ENCODE measurements around the gene RLBP1. TPM values are rescaled to one million over a fixed set of nuclear protein-coding genes. Genes with fewer than 3 reads are reported as not detected.

RLBP1 gene
- total and polyA plus RNA-seq, 2 experiments from 2014 or later = not detected

DNA sequence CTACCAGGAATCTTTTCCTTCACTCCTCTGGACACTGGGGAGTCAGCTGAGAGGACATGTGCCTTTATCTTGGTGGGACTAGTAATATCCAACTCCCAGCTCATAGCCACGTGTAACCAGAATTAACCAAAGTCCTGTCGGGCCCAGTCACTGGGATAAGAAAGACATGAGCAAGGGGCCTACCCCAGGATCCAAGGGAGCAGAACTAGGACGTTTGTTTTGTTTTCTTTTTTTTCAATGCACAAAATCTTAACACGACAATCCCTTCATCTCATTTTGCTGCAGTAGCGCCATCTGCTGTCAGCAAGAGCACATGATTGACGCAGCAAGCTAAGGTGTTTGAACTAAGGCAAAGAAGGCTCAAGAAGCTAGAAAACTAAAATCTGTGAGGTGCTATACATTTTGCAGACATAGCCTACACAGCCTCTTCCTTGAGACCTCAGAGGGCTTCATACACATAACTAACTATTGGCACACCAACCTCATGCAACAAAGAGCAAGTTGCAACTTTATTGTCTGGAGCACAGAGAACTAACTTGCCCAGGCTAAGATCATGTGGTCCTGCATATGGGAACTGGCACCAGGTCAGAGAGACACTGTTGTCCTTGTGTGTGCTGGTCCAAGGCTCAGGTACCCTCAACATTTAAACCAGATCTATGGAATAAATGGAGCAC is 43.6 kb downstream of the RLBP1 start:
- Histone ChIP-seq H3K36me3 (ENCODE audit: insufficient read depth) (no peaks in the 10 kb centered on the region), H3K4me1 (ENCODE audit: insufficient read depth) (no peaks in the 10 kb centered on the region), H3F3A (replicated peaks; ENCODE audit: low read depth) (no peaks in the 10 kb centered on the region), H3K79me2 (replicated peaks; ENCODE audit: insufficient read depth) (no peaks in the 10 kb centered on the region), H3K9me2 (ENCODE audit: insufficient read depth) (no peaks in the 10 kb centered on the region), H4K20me1 (replicated peaks; ENCODE audit: insufficient read depth) (no peaks in the 10 kb centered on the region), H3K27me3 (ENCODE audit: insufficient read depth) (no peaks in the 10 kb centered on the region), H3K4me3 (no peak overlapping the region), H3K27ac (ENCODE audit: low read depth) (no peak overlapping the region), H2AFZ (no peak overlapping the region), H3K4me2 (no peak overlapping the region)
- H3K27ac Mint-ChIP-seq = peak overlapping the region; percentile 31; the same call in 1 of the 2 replicates
- H3K27me3 Mint-ChIP-seq (ENCODE audit: insufficient read depth, low read depth, poor library complexity) = peaks cover 2% of the 10 kb centered on the region
- H3K4me3 Mint-ChIP-seq = no peak overlapping the region
- peaks cover 3% of the 10 kb centered on the region; the same call in 2 of the 3 replicates for H3K4me1 Mint-ChIP-seq
- no peaks in the 10 kb centered on the region for H3K9me3 Mint-ChIP-seq
- no peaks in the 10 kb centered on the region for H3K36me3 Mint-ChIP-seq (ENCODE audit: low read depth)
- TF ChIP-seq, protein P1, sequence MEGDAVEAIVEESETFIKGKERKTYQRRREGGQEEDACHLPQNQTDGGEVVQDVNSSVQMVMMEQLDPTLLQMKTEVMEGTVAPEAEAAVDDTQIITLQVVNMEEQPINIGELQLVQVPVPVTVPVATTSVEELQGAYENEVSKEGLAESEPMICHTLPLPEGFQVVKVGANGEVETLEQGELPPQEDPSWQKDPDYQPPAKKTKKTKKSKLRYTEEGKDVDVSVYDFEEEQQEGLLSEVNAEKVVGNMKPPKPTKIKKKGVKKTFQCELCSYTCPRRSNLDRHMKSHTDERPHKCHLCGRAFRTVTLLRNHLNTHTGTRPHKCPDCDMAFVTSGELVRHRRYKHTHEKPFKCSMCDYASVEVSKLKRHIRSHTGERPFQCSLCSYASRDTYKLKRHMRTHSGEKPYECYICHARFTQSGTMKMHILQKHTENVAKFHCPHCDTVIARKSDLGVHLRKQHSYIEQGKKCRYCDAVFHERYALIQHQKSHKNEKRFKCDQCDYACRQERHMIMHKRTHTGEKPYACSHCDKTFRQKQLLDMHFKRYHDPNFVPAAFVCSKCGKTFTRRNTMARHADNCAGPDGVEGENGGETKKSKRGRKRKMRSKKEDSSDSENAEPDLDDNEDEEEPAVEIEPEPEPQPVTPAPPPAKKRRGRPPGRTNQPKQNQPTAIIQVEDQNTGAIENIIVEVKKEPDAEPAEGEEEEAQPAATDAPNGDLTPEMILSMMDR (conservative IDR thresholded peaks at IDR 0.05; ENCODE audit: low read depth in 2 of 2) = peak; percentile 91 to 98
- no peak for TF ChIP-seq ZNF114 (CRISPR knock-in tag; IDR thresholded peaks at IDR 0.05)
- DNase-seq (ENCODE audit: low spot score) = peak; percentile 87
- ATAC-seq = peak; percentile 86

DNA sequence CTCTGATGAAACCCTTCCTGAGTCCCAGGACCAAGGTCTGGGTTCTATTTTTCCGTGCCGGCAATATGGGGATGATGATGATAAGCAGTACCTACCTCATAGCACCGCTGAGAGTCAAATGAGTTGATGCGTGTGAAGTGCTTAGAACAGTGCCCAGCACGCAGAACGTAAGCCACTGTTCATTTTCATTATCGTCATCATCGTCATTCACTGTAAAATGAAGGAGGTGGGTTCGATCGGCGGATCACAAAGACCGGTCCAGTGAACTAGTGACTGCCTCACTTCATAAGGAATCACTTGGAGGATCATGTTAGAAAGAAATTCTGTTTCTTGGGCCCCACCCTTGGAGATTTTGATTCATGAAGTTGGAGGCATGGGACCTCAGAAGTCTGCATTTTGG is 44.3 kb downstream of the RLBP1 start:
- no peak for DNase-seq (ENCODE audit: low spot score)
- Mint-ChIP-seq H3K9me3 (no peaks in the 10 kb centered on the region), H3K4me3 (no peak overlapping the region), H3K27me3 (ENCODE audit: insufficient read depth, low read depth, poor library complexity) (peaks cover 2% of the 10 kb centered on the region), H3K4me1 (peaks cover 3% of the 10 kb centered on the region; the same call in 2 of the 3 replicates), H3K36me3 (ENCODE audit: low read depth) (no peaks in the 10 kb centered on the region), H3K27ac (no peak overlapping the region)
- no peaks in the 10 kb centered on the region for H3F3A ChIP-seq (replicated peaks; ENCODE audit: low read depth)
- H3K27ac ChIP-seq (ENCODE audit: low read depth) = no peak overlapping the region
- H4K20me1 ChIP-seq (replicated peaks; ENCODE audit: insufficient read depth) = no peaks in the 10 kb centered on the region
- ATAC-seq = no peak
- H3K4me2 ChIP-seq = no peak overlapping the region
- H3K27me3 ChIP-seq (ENCODE audit: insufficient read depth) = no peaks in the 10 kb centered on the region
- H3K36me3 ChIP-seq (ENCODE audit: insufficient read depth) = no peaks in the 10 kb centered on the region
- H2AFZ ChIP-seq = no peak overlapping the region
- H3K79me2 ChIP-seq (replicated peaks; ENCODE audit: insufficient read depth) = no peaks in the 10 kb centered on the region
- H3K9me2 ChIP-seq (ENCODE audit: insufficient read depth) = no peaks in the 10 kb centered on the region
- H3K4me1 ChIP-seq (ENCODE audit: insufficient read depth) = no peaks in the 10 kb centered on the region
- no peak overlapping the region for H3K4me3 ChIP-seq
- TF ChIP-seq, protein P1 (conservative IDR thresholded peaks at IDR 0.05; ENCODE audit: low read depth in 2 of 2) = no peak
- TF ChIP-seq EZH2phosphoT487 (IDR thresholded peaks at IDR 0.05; ENCODE audit: unreplicated experiment) (no peak), NANOG (IDR thresholded peaks at IDR 0.05; ENCODE audit: borderline replicate concordance) (no peak), ZNF114 (CRISPR knock-in tag; IDR thresholded peaks at IDR 0.05) (no peak), EZH2 (IDR thresholded peaks at IDR 0.05; ENCODE audit: low read depth, unreplicated experiment) (no peak), JUNB (IDR thresholded peaks at IDR 0.05; ENCODE audit: unreplicated experiment) (no peak), STAT1 (IDR thresholded peaks at IDR 0.05; ENCODE audit: unreplicated experiment) (no peak)
- TF ChIP-seq, protein P2, sequence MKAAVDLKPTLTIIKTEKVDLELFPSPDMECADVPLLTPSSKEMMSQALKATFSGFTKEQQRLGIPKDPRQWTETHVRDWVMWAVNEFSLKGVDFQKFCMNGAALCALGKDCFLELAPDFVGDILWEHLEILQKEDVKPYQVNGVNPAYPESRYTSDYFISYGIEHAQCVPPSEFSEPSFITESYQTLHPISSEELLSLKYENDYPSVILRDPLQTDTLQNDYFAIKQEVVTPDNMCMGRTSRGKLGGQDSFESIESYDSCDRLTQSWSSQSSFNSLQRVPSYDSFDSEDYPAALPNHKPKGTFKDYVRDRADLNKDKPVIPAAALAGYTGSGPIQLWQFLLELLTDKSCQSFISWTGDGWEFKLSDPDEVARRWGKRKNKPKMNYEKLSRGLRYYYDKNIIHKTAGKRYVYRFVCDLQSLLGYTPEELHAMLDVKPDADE (IDR thresholded peaks at IDR 0.05) = no peak
- TF ChIP-seq, protein P3, sequence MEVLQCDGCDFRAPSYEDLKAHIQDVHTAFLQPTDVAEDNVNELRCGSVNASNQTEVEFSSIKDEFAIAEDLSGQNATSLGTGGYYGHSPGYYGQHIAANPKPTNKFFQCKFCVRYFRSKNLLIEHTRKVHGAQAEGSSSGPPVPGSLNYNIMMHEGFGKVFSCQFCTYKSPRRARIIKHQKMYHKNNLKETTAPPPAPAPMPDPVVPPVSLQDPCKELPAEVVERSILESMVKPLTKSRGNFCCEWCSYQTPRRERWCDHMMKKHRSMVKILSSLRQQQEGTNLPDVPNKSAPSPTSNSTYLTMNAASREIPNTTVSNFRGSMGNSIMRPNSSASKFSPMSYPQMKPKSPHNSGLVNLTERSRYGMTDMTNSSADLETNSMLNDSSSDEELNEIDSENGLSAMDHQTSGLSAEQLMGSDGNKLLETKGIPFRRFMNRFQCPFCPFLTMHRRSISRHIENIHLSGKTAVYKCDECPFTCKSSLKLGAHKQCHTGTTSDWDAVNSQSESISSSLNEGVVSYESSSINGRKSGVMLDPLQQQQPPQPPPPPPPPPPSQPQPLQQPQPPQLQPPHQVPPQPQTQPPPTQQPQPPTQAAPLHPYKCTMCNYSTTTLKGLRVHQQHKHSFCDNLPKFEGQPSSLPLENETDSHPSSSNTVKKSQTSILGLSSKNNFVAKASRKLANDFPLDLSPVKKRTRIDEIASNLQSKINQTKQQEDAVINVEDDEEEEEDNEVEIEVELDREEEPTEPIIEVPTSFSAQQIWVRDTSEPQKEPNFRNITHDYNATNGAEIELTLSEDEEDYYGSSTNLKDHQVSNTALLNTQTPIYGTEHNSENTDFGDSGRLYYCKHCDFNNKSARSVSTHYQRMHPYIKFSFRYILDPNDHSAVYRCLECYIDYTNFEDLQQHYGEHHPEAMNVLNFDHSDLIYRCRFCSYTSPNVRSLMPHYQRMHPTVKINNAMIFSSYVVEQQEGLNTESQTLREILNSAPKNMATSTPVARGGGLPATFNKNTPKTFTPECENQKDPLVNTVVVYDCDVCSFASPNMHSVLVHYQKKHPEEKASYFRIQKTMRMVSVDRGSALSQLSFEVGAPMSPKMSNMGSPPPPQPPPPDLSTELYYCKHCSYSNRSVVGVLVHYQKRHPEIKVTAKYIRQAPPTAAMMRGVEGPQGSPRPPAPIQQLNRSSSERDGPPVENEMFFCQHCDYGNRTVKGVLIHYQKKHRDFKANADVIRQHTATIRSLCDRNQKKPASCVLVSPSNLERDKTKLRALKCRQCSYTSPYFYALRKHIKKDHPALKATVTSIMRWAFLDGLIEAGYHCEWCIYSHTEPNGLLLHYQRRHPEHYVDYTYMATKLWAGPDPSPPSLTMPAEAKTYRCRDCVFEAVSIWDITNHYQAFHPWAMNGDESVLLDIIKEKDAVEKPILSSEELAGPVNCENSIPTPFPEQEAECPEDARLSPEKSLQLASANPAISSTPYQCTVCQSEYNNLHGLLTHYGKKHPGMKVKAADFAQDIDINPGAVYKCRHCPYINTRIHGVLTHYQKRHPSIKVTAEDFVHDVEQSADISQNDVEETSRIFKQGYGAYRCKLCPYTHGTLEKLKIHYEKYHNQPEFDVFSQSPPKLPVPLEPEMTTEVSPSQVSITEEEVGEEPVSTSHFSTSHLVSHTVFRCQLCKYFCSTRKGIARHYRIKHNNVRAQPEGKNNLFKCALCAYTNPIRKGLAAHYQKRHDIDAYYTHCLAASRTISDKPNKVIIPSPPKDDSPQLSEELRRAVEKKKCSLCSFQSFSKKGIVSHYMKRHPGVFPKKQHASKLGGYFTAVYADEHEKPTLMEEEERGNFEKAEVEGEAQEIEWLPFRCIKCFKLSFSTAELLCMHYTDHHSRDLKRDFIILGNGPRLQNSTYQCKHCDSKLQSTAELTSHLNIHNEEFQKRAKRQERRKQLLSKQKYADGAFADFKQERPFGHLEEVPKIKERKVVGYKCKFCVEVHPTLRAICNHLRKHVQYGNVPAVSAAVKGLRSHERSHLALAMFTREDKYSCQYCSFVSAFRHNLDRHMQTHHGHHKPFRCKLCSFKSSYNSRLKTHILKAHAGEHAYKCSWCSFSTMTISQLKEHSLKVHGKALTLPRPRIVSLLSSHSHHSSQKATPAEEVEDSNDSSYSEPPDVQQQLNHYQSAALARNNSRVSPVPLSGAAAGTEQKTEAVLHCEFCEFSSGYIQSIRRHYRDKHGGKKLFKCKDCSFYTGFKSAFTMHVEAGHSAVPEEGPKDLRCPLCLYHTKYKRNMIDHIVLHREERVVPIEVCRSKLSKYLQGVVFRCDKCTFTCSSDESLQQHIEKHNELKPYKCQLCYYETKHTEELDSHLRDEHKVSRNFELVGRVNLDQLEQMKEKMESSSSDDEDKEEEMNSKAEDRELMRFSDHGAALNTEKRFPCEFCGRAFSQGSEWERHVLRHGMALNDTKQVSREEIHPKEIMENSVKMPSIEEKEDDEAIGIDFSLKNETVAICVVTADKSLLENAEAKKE (CRISPR knock-in tag; IDR thresholded peaks at IDR 0.05) = no peak
